ENCODE data around the gene TPR. TPM values are rescaled to one million over a fixed set of nuclear protein-coding genes. Genes with fewer than 3 reads are reported as not detected.

TPR gene
- 76.2 to 101 TPM (median 77.9 TPM) in 3 replicates for total RNA-seq
- long read RNA-seq, full-length matches to known transcripts, result 25 of 57 reads
- long read RNA-seq, partial matches to known transcripts, result 12 of 57 reads
- long read RNA-seq, other reads (novel, unspliced or antisense), result 20 of 57 reads

DNA sequence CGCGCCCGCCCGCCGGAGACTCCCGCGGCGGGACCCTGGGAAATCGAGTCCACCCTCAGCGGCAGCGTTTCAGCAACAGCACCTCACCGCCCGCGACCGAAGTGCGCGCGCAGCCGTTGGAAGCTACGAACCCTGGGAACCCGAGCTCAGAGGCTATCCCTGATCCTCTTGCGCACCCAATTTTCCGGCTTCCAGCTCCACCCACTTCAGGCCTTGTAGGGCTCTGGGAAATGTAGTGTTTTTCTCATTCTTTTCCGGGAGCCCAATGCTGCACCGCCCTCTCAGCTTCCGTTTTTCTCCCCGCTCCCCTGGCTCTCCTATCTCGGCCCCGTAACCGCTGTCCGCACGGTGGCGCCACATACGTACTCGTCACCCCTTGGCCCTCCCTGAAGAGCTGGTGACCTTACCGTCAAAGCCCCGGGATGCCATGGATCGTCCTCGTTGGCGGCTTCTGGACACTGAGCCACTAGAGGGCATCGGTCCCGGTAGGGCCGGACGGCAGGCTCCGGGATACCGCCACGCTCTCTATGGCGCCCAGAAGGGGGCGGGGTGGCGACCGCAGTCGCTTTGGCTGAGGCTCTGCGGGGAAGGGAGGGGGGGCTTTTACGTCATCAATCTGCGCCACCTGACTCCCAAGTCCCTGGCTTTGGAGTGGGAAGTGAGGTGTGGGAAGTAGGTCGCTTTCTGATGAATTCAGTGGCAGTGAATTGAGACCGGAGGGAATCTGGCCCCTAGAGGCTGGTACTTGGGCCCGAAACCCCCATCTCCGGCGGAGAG is at the start of gene TPR, which contains the start of gene ODR4:
TPR (minus strand) TSS at position 102 of the 777 bp plus-strand sequence. CDS start 225 bp downstream, outside the sequence.
ODR4 (plus strand) TSS at position 687 of the 777 bp plus-strand sequence. CDS start 3,948 bp downstream, outside the sequence.
- TF ChIP-seq, protein P1, sequence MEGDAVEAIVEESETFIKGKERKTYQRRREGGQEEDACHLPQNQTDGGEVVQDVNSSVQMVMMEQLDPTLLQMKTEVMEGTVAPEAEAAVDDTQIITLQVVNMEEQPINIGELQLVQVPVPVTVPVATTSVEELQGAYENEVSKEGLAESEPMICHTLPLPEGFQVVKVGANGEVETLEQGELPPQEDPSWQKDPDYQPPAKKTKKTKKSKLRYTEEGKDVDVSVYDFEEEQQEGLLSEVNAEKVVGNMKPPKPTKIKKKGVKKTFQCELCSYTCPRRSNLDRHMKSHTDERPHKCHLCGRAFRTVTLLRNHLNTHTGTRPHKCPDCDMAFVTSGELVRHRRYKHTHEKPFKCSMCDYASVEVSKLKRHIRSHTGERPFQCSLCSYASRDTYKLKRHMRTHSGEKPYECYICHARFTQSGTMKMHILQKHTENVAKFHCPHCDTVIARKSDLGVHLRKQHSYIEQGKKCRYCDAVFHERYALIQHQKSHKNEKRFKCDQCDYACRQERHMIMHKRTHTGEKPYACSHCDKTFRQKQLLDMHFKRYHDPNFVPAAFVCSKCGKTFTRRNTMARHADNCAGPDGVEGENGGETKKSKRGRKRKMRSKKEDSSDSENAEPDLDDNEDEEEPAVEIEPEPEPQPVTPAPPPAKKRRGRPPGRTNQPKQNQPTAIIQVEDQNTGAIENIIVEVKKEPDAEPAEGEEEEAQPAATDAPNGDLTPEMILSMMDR (IDR thresholded peaks at IDR 0.05), result peak; percentile 96
- H3K4me3 Mint-ChIP-seq (ENCODE audit: unreplicated experiment), result peak within 1 kb of the TSS; percentile 94
- H3K9me3 Mint-ChIP-seq (ENCODE audit: low read depth), result no peaks in the 10 kb centered on the region
- H3K27me3 Mint-ChIP-seq (ENCODE audit: low read depth), result no peaks in the 10 kb centered on the region
- H3K36me3 Mint-ChIP-seq (ENCODE audit: low read depth), result peaks cover 13% of the 10 kb centered on the region
- peak; percentile 97 for DNase-seq (ENCODE audit: low spot score)
- peaks cover 33% of the 10 kb centered on the region for H3K4me1 Mint-ChIP-seq (ENCODE audit: low read depth)
- H3K27ac Mint-ChIP-seq (ENCODE audit: unreplicated experiment), result peak within 1 kb of the TSS; percentile 100

- Mint-ChIP-seq H3K4me3 (ENCODE audit: unreplicated experiment) (no peak overlapping the region), H3K4me1 (ENCODE audit: low read depth) (no peaks in the 10 kb centered on the region), H3K27ac (ENCODE audit: unreplicated experiment) (no peak overlapping the region), H3K36me3 (ENCODE audit: low read depth) (no peaks in the 10 kb centered on the region), H3K9me3 (ENCODE audit: low read depth) (peaks cover 6% of the 10 kb centered on the region), H3K27me3 (ENCODE audit: low read depth) (no peaks in the 10 kb centered on the region)
- TF ChIP-seq, protein P1 (IDR thresholded peaks at IDR 0.05), result no peak
- DNase-seq (ENCODE audit: low spot score), result no peak
Observed at GRCh38 chr1:186424539-186424938, 49.5 kb upstream of the TPR start.

DNA sequence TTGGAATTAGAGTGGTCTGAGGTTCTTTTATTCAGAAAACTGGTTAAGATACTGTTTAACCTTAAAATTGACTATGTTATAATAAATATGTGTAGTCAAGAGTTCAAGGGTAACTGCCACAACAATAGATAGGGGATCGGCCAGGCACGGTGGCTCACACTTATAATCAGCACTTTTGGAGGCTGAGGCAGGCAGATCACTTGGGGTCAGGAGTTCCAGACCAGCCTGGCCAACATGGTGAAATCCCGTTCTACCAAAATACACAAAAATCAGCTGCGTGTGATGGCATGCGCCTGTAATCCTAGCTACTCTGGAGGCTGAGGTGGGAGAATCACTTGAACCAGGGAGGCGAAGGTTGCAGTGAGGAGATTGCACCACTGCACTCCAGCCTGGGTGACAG is 46.4 kb upstream of the TPR start:
- Mint-ChIP-seq H3K36me3 (ENCODE audit: low read depth) (peaks cover 11% of the 10 kb centered on the region), H3K27me3 (ENCODE audit: low read depth) (no peaks in the 10 kb centered on the region), H3K4me1 (ENCODE audit: low read depth) (peaks cover 6% of the 10 kb centered on the region), H3K9me3 (ENCODE audit: low read depth) (no peaks in the 10 kb centered on the region), H3K4me3 (ENCODE audit: unreplicated experiment) (no peak overlapping the region), H3K27ac (ENCODE audit: unreplicated experiment) (no peak overlapping the region)
- TF ChIP-seq, protein P1 (IDR thresholded peaks at IDR 0.05), result no peak
- no peak for DNase-seq (ENCODE audit: low spot score)

- DNase-seq (ENCODE audit: low spot score), result no peak
- no peaks in the 10 kb centered on the region for H3K27me3 Mint-ChIP-seq (ENCODE audit: low read depth)
- no peak overlapping the region for H3K27ac Mint-ChIP-seq (ENCODE audit: unreplicated experiment)
- peaks cover 11% of the 10 kb centered on the region for H3K36me3 Mint-ChIP-seq (ENCODE audit: low read depth)
- H3K9me3 Mint-ChIP-seq (ENCODE audit: low read depth), result no peaks in the 10 kb centered on the region
- H3K4me1 Mint-ChIP-seq (ENCODE audit: low read depth), result peaks cover 6% of the 10 kb centered on the region
- no peak overlapping the region for H3K4me3 Mint-ChIP-seq (ENCODE audit: unreplicated experiment)
- TF ChIP-seq, protein P1 (IDR thresholded peaks at IDR 0.05), result no peak
Observed at GRCh38 chr1:186420923-186421322, 45.9 kb upstream of the TPR start.

DNA sequence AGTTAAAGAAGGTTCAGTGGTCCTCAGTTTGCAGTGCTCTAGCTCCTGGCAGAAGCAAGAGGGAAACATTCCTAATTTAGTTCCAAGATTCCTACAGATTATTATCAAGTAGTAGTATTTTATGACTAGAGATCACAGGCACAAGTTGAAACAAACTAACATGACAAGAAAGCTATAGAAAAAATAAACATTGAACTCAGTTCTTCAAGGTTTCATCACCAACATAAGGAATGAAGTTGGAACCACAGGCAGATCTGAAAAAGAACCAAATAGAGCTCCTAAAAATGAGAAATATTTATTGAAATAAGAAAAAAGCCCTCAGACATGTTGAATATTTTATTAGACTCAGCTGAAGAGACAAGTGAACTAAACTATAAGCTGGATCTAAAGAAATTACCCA is 45.3 kb upstream of the TPR start:
- H3K27ac Mint-ChIP-seq (ENCODE audit: unreplicated experiment), result no peak overlapping the region
- peaks cover 6% of the 10 kb centered on the region for H3K4me1 Mint-ChIP-seq (ENCODE audit: low read depth)
- H3K4me3 Mint-ChIP-seq (ENCODE audit: unreplicated experiment), result no peak overlapping the region
- TF ChIP-seq, protein P1 (IDR thresholded peaks at IDR 0.05), result no peak
- H3K9me3 Mint-ChIP-seq (ENCODE audit: low read depth), result no peaks in the 10 kb centered on the region
- DNase-seq (ENCODE audit: low spot score), result no peak
- peaks cover 11% of the 10 kb centered on the region for H3K36me3 Mint-ChIP-seq (ENCODE audit: low read depth)
- no peaks in the 10 kb centered on the region for H3K27me3 Mint-ChIP-seq (ENCODE audit: low read depth)
